HG03432 (cell line): ENCODE measurements around the gene TPH2.

ENCODE experiments used
- ATAC-seq: cut with Tn5 transposase; IDR thresholded peaks from one replicate; pipeline ENCODE4 v1.9.1; 2021; ENCODE audit warnings: mild to moderate bottlenecking, moderate library complexity; ENCODE audit not compliant: unreplicated experiment

The TPH2 gene

GRCh38 chr12:72030277-72030676 is 91.6 kb downstream of the TPH2 start:
- no peak for ATAC-seq

- no peak for ATAC-seq
Measured at GRCh38 chr12:72031066-72031465, 92.4 kb downstream of the TPH2 start.

- ATAC-seq: no peak
Measured at GRCh38 chr12:72033991-72034390, 95.3 kb downstream of the TPH2 start.

- no peak for ATAC-seq
Measured at GRCh38 chr12:72035625-72036024, 97.0 kb downstream of the TPH2 start.

GRCh38 chr12:72036393-72036792 is 97.7 kb downstream of the TPH2 start:
- no peak for ATAC-seq

- no peak for ATAC-seq
Measured at GRCh38 chr12:72037006-72037795, 98.6 kb downstream of the TPH2 start.

GRCh38 chr12:72041811-72042210 is 103.2 kb downstream of the TPH2 start:
- no peak for ATAC-seq

GRCh38 chr12:72053604-72054003 is 115.0 kb downstream of the TPH2 start:
- no peak for ATAC-seq

- no peak for ATAC-seq
Measured at GRCh38 chr12:72054511-72054910, 115.9 kb downstream of the TPH2 start.

GRCh38 chr12:72057330-72057914 is 118.8 kb downstream of the TPH2 start:
- ATAC-seq: no peak

- ATAC-seq: no peak
Measured at GRCh38 chr12:72063073-72063472, 124.4 kb downstream of the TPH2 start.

- no peak for ATAC-seq
Measured at GRCh38 chr12:72071030-72071429, 132.4 kb downstream of the TPH2 start.

GRCh38 chr12:72072592-72073212 is 134.1 kb downstream of the TPH2 start:
- no peak for ATAC-seq

GRCh38 chr12:72074065-72074464 is 135.4 kb downstream of the TPH2 start:
- no peak for ATAC-seq

- ATAC-seq: no peak
Measured at GRCh38 chr12:72074956-72075355, 136.3 kb downstream of the TPH2 start.

- no peak for ATAC-seq
Measured at GRCh38 chr12:72075401-72075800, 136.8 kb downstream of the TPH2 start.

- ATAC-seq: no peak
Measured at GRCh38 chr12:72075891-72076557, 137.4 kb downstream of the TPH2 start.

GRCh38 chr12:72076558-72076915 is 137.9 kb downstream of the TPH2 start:
- ATAC-seq: no peak

GRCh38 chr12:72077111-72077820 is 138.6 kb downstream of the TPH2 start:
- no peak for ATAC-seq

- no peak for ATAC-seq
Measured at GRCh38 chr12:72081777-72082176, 143.1 kb downstream of the TPH2 start.
